Right atrium auricular region (tissue), 2 donors: ENCODE measurements around the gene COL4A6. TPM values are rescaled to one million over a fixed set of nuclear protein-coding genes. Genes with fewer than 3 reads are reported as not detected.

Experiments
- DNase-seq: peaks from one replicate; pipeline ENCODE4 v3.0.0-alpha.2; 2019; ENCODE audit warnings: low spot score
- H3K27ac ChIP-seq, 2 donors: fragments of 200-600 bp; sonication (generic); 1 replicate in 1 of 2; 2 replicates in 1 of 2; pipeline ENCODE4 v1.5.1; 2016 to 2019
- H3K27me3 ChIP-seq, 2 donors: fragments of 200-600 bp; sonication (generic); one replicate each; pipeline versions ENCODE4 v1.5.1 to v1.6.0; 2017 to 2019
- H3K36me3 ChIP-seq: fragments of 200-600 bp; sonication (generic); one replicate; pipeline ENCODE4 v1.5.1; 2016
- H3K4me1 ChIP-seq, 2 donors: fragments of 200-600 bp; sonication (generic); one replicate each; pipeline versions ENCODE4 v1.5.1 to v1.6.0; 2017 to 2019
- H3K4me3 ChIP-seq, 2 donors: fragments of 200-600 bp; sonication (generic); 1 replicate in 1 of 2; 2 replicates in 1 of 2; pipeline ENCODE4 v1.5.1; 2017 to 2019; ENCODE audit warnings: mild to moderate bottlenecking in 1 of 2, moderate library complexity in 1 of 2
- H3K9me3 ChIP-seq, 2 donors: fragments of 200-600 bp; sonication (generic); one replicate each; pipeline ENCODE4 v1.5.1; 2019
- total RNA-seq, 2 donors: library from RNA; depleted of rRNA; stranded (reverse); fragments of >200 nt; gene quantifications; one replicate each; pipeline ENCODE4 v1.1.0, GENCODE V29; 2016
- TF ChIP-seq, protein P1 (sequence below), 2 donors: fragments of 200-600 bp; sonication (generic); IDR thresholded peaks; one replicate each; pipeline ENCODE4 v1.5.1; 2019; ENCODE audit warnings: antibody characterized with exemption in 2 of 2

COL4A6 gene
- total RNA-seq, 2 donors from 2014 or later: 4.6 to 17.7 TPM

DNA sequence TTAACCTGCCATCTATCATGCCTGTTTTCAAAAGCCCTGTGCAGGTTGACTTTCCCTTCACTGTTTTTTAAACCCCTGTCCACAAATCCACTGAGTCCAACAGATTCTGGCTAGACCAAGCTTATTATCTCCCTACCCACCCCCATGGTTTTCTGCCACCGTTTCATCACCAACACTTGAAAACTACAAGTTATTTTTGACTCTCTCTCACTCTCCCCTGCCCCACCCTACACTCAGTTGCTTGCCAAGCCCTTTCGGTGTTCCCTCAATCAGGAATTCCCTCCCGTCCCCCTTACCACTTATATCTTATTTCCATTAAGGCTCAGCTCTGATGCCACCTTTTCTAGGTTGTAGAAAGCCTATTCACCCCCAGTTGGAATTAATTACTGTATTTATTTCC is 316.9 kb downstream of the COL4A6 start:
- H3K9me3 ChIP-seq: no peaks in the 10 kb centered on the region
- H3K27ac ChIP-seq: peak overlapping the region in 1 of 2 donors; percentile 39

DNA sequence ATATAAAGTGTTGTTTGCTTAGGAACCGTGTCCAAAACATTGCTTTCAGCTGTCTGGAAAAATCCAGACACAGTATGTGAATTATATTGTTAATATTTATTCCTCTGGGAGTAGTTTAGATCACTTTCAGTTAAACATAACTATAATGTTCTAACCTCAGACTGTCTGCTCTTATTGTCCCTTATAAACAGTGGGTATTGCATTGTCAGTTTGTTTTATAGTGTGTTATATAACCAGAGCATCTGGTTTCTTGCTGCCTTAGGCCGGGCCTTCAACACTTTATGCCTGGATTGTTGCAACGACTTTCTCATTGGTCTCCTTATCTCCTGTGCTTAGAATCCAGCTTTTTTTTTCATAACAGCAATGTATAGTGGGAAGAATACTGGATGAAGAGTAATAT is 320.2 kb downstream of the COL4A6 start:
- TF ChIP-seq, protein P1, sequence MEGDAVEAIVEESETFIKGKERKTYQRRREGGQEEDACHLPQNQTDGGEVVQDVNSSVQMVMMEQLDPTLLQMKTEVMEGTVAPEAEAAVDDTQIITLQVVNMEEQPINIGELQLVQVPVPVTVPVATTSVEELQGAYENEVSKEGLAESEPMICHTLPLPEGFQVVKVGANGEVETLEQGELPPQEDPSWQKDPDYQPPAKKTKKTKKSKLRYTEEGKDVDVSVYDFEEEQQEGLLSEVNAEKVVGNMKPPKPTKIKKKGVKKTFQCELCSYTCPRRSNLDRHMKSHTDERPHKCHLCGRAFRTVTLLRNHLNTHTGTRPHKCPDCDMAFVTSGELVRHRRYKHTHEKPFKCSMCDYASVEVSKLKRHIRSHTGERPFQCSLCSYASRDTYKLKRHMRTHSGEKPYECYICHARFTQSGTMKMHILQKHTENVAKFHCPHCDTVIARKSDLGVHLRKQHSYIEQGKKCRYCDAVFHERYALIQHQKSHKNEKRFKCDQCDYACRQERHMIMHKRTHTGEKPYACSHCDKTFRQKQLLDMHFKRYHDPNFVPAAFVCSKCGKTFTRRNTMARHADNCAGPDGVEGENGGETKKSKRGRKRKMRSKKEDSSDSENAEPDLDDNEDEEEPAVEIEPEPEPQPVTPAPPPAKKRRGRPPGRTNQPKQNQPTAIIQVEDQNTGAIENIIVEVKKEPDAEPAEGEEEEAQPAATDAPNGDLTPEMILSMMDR (IDR thresholded peaks at IDR 0.05): no peak
- DNase-seq: no peak

More for the DNA sequence above, 316.9 kb downstream of the COL4A6 start:
- Histone ChIP-seq H3K4me1 (peaks cover 0 to 31% of the 10 kb centered on the region in 2 donors), H3K27me3 (no peaks in the 10 kb centered on the region), H3K4me3 (no peak overlapping the region), H3K36me3 (no peaks in the 10 kb centered on the region)
- TF ChIP-seq, protein P1 (IDR thresholded peaks at IDR 0.05): no peak
- no peak for DNase-seq

DNA sequence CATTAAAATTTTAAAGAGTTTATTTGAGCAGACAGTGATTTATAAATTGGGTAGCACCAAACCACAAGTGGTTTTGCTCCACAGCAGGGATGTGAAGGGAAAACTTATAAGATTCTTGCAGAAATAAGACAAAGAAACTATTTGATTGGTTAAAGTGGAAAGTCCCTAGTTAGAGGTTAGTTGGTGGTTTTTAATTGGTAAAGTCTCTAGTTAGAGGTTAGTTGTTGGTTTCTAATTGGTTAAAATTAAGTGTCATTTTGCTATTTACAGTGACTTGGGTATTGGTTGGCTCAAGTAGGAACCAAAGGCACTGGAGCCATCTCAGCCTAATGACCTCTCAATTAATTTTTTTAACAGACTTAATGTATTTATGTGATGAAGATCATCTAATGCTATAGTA is 323.7 kb downstream of the COL4A6 start:
- H3K4me3 ChIP-seq: no peak overlapping the region
- no peak overlapping the region for H3K27ac ChIP-seq
- H3K27me3 ChIP-seq: no peaks in the 10 kb centered on the region
- peaks cover 0 to 3% of the 10 kb centered on the region in 2 donors for H3K9me3 ChIP-seq
- H3K36me3 ChIP-seq: no peaks in the 10 kb centered on the region
- H3K4me1 ChIP-seq: no peaks in the 10 kb centered on the region
- TF ChIP-seq, protein P1 (IDR thresholded peaks at IDR 0.05): no peak
- no peak for DNase-seq

More for the DNA sequence above, 320.2 kb downstream of the COL4A6 start:
- no peak overlapping the region for H3K4me3 ChIP-seq
- H3K4me1 ChIP-seq: peaks cover 0 to 19% of the 10 kb centered on the region in 2 donors
- no peaks in the 10 kb centered on the region for H3K9me3 ChIP-seq
- no peaks in the 10 kb centered on the region for H3K27me3 ChIP-seq
- no peaks in the 10 kb centered on the region for H3K36me3 ChIP-seq
- no peak overlapping the region for H3K27ac ChIP-seq

Other genes with a start within 250 kb of the COL4A6 start
- 10 to 100 TPM in 1 of 2 donors, 1 to 10 TPM in 1; 6.5 to 35.5 TPM for gene COL4A5, start 1.4 kb upstream of the COL4A6 start, total RNA-seq